ACHN (cell line): ENCODE measurements around the gene ABCC10.
"Not testable (repeated sequence)": the region's sequence is repeated elsewhere in the genome, so short reads cannot be mapped to it uniquely, and the experiment has no call there.

Source experiments
- DNase-seq: peaks from one replicate; pipeline ENCODE4 v3.0.0-alpha.2; 2015
- in situ Hi-C: cut with HindIII; loops from 2 replicates; pipeline ENCODE4 v1.10.0; 2017; ENCODE audit warnings: low sequenced_read_pairs, low pct_ligation_motif_present, low pct_unique_long_range_greater_than_20kb

ABCC10 gene

GRCh38 chr6:43481591-43482236 is 54.4 kb downstream of the ABCC10 start:
- no peak for DNase-seq
- in situ Hi-C loops: no loop called here

- in situ Hi-C loops: no loop called here
- no peak for DNase-seq
Observed at GRCh38 chr6:43488667-43489276, 61.4 kb downstream of the ABCC10 start.

- DNase-seq: no peak
- in situ Hi-C loops: no loop called here
Observed at GRCh38 chr6:43489277-43490072, 62.1 kb downstream of the ABCC10 start.

- in situ Hi-C loops: no loop called here
- no peak for DNase-seq
Observed at GRCh38 chr6:43490523-43490939, 63.2 kb downstream of the ABCC10 start.

GRCh38 chr6:43491750-43492661 is 64.7 kb downstream of the ABCC10 start:
- in situ Hi-C loops: no loop called here
- peak; percentile 42 for DNase-seq

GRCh38 chr6:43492673-43493072 is 65.3 kb downstream of the ABCC10 start:
- no peak for DNase-seq
- in situ Hi-C loops: no loop called here

- DNase-seq: no peak
- in situ Hi-C loops: no loop called here
Observed at GRCh38 chr6:43493230-43493629, 65.9 kb downstream of the ABCC10 start.

GRCh38 chr6:43493833-43494232 is 66.5 kb downstream of the ABCC10 start:
- in situ Hi-C loops: no loop called here

GRCh38 chr6:43494321-43494720 is 67.0 kb downstream of the ABCC10 start:
- no peak for DNase-seq
- in situ Hi-C loops: no loop called here

More at GRCh38 chr6:43493833-43494232, 66.5 kb downstream of the ABCC10 start:
- no peak for DNase-seq

- in situ Hi-C loops: no loop called here
Observed at GRCh38 chr6:43494766-43495165, 67.4 kb downstream of the ABCC10 start.

GRCh38 chr6:43495409-43495941 is 68.1 kb downstream of the ABCC10 start:
- peak; percentile 19 for DNase-seq
- in situ Hi-C loops: no loop called here

More at GRCh38 chr6:43494766-43495165, 67.4 kb downstream of the ABCC10 start:
- no peak for DNase-seq

GRCh38 chr6:43496370-43497128 is 69.2 kb downstream of the ABCC10 start:
- peak; percentile 56 for DNase-seq
- in situ Hi-C loops: no loop called here

GRCh38 chr6:43497129-43497396 is 69.7 kb downstream of the ABCC10 start:
- in situ Hi-C loops: no loop called here
- no peak for DNase-seq

GRCh38 chr6:43497689-43498088 is 70.3 kb downstream of the ABCC10 start:
- DNase-seq: no peak
- in situ Hi-C loops: no loop called here

- in situ Hi-C loops, DNase-seq: not testable (repeated sequence)
Observed at GRCh38 chr6:43498291-43498690, 71.0 kb downstream of the ABCC10 start.

GRCh38 chr6:43499028-43499815 is 71.9 kb downstream of the ABCC10 start:
- in situ Hi-C loops: no loop called here
- DNase-seq: no peak
